ENCODE data around the gene DHRS3. TPM values are rescaled to one million over a fixed set of nuclear protein-coding genes. Genes with fewer than 3 reads are reported as not detected.

DHRS3 gene
- total and polyA plus RNA-seq, 2 of the 13 experiments (the other 11 are each of a cell fraction or from before 2014, with no cell fraction given) = 48.5 to 90.5 TPM

DNA sequence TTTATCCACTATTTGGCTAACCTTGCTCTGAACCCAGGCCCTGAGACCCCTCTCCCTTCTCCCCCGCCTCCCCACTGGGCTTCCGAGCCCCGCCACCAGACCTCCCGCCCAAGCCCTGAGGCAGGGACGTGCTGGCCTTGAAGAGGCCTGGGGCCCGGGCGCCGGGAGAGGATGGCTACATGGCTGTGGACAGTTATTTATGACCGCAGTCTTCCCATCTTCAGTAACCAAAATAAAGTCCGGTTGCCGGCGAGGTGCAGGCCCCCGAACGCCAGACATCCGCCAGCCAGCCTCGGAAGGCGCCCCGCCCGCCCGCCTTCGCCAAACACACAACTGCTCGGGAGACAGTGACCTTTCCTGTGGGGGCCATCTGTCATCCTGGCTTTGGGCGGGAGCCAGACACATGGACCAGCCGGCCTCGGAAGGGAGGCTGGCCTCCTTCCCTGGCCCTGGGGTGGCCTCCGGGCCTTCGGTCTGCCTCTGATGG lies 69.0 kb downstream of the DHRS3 start (continued):
- TF ChIP-seq, protein P1, sequence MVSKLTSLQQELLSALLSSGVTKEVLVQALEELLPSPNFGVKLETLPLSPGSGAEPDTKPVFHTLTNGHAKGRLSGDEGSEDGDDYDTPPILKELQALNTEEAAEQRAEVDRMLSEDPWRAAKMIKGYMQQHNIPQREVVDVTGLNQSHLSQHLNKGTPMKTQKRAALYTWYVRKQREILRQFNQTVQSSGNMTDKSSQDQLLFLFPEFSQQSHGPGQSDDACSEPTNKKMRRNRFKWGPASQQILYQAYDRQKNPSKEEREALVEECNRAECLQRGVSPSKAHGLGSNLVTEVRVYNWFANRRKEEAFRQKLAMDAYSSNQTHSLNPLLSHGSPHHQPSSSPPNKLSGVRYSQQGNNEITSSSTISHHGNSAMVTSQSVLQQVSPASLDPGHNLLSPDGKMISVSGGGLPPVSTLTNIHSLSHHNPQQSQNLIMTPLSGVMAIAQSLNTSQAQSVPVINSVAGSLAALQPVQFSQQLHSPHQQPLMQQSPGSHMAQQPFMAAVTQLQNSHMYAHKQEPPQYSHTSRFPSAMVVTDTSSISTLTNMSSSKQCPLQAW (CRISPR knock-in tag; IDR thresholded peaks at IDR 0.05) = no peak
- TF ChIP-seq ZNF839 (CRISPR knock-in tag; IDR thresholded peaks at IDR 0.05; ENCODE audit: borderline replicate concordance) (no peak), RXRA (CRISPR knock-in tag; IDR thresholded peaks at IDR 0.05) (no peak; the same call in 1 of the 2 replicates), MAFF (IDR thresholded peaks at IDR 0.05; ENCODE audit: low read depth, low read length) (no peak), TAF15 (IDR thresholded peaks at IDR 0.05; ENCODE audit: low read depth, low read length, poor library complexity, severe bottlenecking) (no peak), NONO (IDR thresholded peaks at IDR 0.05) (no peak), NONO (CRISPR knock-in tag; conservative IDR thresholded peaks at IDR 0.05) (no peak), ZNF629 (CRISPR knock-in tag; conservative IDR thresholded peaks at IDR 0.05) (no peak), TBL1XR1 (IDR thresholded peaks at IDR 0.05; ENCODE audit: borderline replicate concordance, low read length, partially characterized antibody) (no peak), ARNT (IDR thresholded peaks at IDR 0.05) (no peak), ERF (CRISPR knock-in tag; IDR thresholded peaks at IDR 0.05) (0 out of 2 replicates have a peak, but pooled peaks have one; percentile 34), HNF4G (IDR thresholded peaks at IDR 0.05; ENCODE audit: borderline replicate concordance, low read depth, low read length) (no peak), HNF4G (CRISPR knock-in tag; IDR thresholded peaks at IDR 0.05; ENCODE audit: borderline replicate concordance, low read depth) (no peak), ZNF543 (CRISPR knock-in tag; IDR thresholded peaks at IDR 0.05) (no peak), ZNF24 (IDR thresholded peaks at IDR 0.05) (no peak), CREB1 (IDR thresholded peaks at IDR 0.05) (no peak), CREB1 (CRISPR knock-in tag; IDR thresholded peaks at IDR 0.05) (no peak), ZNF460 (CRISPR knock-in tag; IDR thresholded peaks at IDR 0.05; ENCODE audit: borderline replicate concordance) (no peak), EP300 (IDR thresholded peaks at IDR 0.05; ENCODE audit: low read depth in 2 of 2, low read length in 2 of 2) (no peak), EP300 (CRISPR knock-in tag; IDR thresholded peaks at IDR 0.05; ENCODE audit: borderline replicate concordance) (no peak), NCOA5 (CRISPR knock-in tag; IDR thresholded peaks at IDR 0.05) (no peak), ZNF879 (CRISPR knock-in tag; IDR thresholded peaks at IDR 0.05) (peak; percentile 48; the same call in 1 of the 2 replicates), ZNF775 (CRISPR knock-in tag; IDR thresholded peaks at IDR 0.05; ENCODE audit: borderline replicate concordance) (no peak), ZNF614 (CRISPR knock-in tag; IDR thresholded peaks at IDR 0.05; ENCODE audit: borderline replicate concordance) (no peak), CENPX (CRISPR knock-in tag; IDR thresholded peaks at IDR 0.05) (no peak), KLF16 (CRISPR knock-in tag; IDR thresholded peaks at IDR 0.05) (no peak)
- TF ChIP-seq, protein P2, sequence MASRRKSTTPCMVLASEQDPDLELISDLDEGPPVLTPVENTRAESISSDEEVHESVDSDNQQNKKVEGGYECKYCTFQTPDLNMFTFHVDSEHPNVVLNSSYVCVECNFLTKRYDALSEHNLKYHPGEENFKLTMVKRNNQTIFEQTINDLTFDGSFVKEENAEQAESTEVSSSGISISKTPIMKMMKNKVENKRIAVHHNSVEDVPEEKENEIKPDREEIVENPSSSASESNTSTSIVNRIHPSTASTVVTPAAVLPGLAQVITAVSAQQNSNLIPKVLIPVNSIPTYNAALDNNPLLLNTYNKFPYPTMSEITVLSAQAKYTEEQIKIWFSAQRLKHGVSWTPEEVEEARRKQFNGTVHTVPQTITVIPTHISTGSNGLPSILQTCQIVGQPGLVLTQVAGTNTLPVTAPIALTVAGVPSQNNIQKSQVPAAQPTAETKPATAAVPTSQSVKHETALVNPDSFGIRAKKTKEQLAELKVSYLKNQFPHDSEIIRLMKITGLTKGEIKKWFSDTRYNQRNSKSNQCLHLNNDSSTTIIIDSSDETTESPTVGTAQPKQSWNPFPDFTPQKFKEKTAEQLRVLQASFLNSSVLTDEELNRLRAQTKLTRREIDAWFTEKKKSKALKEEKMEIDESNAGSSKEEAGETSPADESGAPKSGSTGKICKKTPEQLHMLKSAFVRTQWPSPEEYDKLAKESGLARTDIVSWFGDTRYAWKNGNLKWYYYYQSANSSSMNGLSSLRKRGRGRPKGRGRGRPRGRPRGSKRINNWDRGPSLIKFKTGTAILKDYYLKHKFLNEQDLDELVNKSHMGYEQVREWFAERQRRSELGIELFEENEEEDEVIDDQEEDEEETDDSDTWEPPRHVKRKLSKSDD (CRISPR knock-in tag; IDR thresholded peaks at IDR 0.05; ENCODE audit: low read depth) = no peak
- TF ChIP-seq, protein P3, sequence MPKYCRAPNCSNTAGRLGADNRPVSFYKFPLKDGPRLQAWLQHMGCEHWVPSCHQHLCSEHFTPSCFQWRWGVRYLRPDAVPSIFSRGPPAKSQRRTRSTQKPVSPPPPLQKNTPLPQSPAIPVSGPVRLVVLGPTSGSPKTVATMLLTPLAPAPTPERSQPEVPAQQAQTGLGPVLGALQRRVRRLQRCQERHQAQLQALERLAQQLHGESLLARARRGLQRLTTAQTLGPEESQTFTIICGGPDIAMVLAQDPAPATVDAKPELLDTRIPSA (CRISPR knock-in tag; IDR thresholded peaks at IDR 0.05; ENCODE audit: borderline replicate concordance) = no peak
- TF ChIP-seq, protein P4, sequence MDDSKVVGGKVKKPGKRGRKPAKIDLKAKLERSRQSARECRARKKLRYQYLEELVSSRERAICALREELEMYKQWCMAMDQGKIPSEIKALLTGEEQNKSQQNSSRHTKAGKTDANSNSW (CRISPR knock-in tag; IDR thresholded peaks at IDR 0.05; ENCODE audit: borderline replicate concordance) = no peak
